ENCODE results near the gene NEK10.

DNA sequence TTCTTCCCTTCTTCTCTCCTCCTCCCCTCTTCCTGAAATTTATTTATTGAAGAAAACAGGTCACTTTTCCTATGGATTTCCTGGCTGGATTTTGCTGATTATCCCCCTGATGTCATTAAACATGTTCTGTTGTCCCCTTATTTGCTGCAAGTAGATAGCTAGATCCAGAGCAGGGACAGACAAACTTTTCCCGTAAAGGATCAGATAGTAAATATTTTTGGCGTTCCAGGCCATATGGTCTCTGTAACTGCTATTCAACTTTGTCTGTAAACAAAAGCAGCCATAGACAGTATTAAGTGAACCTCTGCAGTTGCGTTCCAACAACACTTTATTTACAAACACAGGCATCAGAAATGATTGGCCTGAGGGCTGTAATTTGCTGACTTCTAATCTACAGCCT, 241.3 kb downstream of the NEK10 start:
- no peak for TF ChIP-seq POLR2A (IDR thresholded peaks at IDR 0.05)
- TF ChIP-seq, protein P1, sequence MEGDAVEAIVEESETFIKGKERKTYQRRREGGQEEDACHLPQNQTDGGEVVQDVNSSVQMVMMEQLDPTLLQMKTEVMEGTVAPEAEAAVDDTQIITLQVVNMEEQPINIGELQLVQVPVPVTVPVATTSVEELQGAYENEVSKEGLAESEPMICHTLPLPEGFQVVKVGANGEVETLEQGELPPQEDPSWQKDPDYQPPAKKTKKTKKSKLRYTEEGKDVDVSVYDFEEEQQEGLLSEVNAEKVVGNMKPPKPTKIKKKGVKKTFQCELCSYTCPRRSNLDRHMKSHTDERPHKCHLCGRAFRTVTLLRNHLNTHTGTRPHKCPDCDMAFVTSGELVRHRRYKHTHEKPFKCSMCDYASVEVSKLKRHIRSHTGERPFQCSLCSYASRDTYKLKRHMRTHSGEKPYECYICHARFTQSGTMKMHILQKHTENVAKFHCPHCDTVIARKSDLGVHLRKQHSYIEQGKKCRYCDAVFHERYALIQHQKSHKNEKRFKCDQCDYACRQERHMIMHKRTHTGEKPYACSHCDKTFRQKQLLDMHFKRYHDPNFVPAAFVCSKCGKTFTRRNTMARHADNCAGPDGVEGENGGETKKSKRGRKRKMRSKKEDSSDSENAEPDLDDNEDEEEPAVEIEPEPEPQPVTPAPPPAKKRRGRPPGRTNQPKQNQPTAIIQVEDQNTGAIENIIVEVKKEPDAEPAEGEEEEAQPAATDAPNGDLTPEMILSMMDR (IDR thresholded peaks at IDR 0.05) = no peak
